ENCODE results near the gene KCNH5. TPM values are rescaled to one million over a fixed set of nuclear protein-coding genes. Genes with fewer than 3 reads are reported as not detected.

The KCNH5 gene
- total and polyA plus RNA-seq, 9 of the 15 experiments (the other 6 are each of a cell fraction or from before 2014, with no cell fraction given) = 1.1 to 2.4 (median 1.4) TPM

- WGBS (ENCODE audit: insufficient coverage, low coverage, missing lambda C conversion rate) = 0% methylated on average over 2 of the region's 2 CpGs
Observed at GRCh38 chr14:62734831-62735230, 310.4 kb downstream of the KCNH5 start.

More at GRCh38 chr14:62734831-62735230, 310.4 kb downstream of the KCNH5 start:
- H3K4me3 ChIP-seq = no peak overlapping the region
- no peak overlapping the region for H3K4me2 ChIP-seq (ENCODE audit: insufficient read depth, low read length)
- in situ Hi-C loops (cut with MboI) = no loop called here
- H3K9me1 ChIP-seq (ENCODE audit: control insufficient read depth, insufficient read depth, low read length) = no peaks in the 10 kb centered on the region
- TF ChIP-seq ZNF354B (CRISPR knock-in tag; IDR thresholded peaks at IDR 0.05) (no peak), ID3 (CRISPR knock-in tag; IDR thresholded peaks at IDR 0.05) (no peak), ID3 (tag; IDR thresholded peaks at IDR 0.05) (no peak), HNRNPLL (IDR thresholded peaks at IDR 0.05; ENCODE audit: low read depth, low read length, poor library complexity, severe bottlenecking) (no peak), FOXJ2 (tag; IDR thresholded peaks at IDR 0.05) (no peak), E2F4 (CRISPR knock-in tag; IDR thresholded peaks at IDR 0.05; ENCODE audit: low read depth) (no peak), KAT2B (IDR thresholded peaks at IDR 0.05; ENCODE audit: low read depth, low read length) (no peak), CBFA2T3 (IDR thresholded peaks at IDR 0.05) (no peak), ETV1 (tag; conservative IDR thresholded peaks at IDR 0.05; ENCODE audit: low read depth) (no peak), ZNF79 (CRISPR knock-in tag; IDR thresholded peaks at IDR 0.05; ENCODE audit: low read depth) (no peak)
- TF ChIP-seq, protein P1, sequence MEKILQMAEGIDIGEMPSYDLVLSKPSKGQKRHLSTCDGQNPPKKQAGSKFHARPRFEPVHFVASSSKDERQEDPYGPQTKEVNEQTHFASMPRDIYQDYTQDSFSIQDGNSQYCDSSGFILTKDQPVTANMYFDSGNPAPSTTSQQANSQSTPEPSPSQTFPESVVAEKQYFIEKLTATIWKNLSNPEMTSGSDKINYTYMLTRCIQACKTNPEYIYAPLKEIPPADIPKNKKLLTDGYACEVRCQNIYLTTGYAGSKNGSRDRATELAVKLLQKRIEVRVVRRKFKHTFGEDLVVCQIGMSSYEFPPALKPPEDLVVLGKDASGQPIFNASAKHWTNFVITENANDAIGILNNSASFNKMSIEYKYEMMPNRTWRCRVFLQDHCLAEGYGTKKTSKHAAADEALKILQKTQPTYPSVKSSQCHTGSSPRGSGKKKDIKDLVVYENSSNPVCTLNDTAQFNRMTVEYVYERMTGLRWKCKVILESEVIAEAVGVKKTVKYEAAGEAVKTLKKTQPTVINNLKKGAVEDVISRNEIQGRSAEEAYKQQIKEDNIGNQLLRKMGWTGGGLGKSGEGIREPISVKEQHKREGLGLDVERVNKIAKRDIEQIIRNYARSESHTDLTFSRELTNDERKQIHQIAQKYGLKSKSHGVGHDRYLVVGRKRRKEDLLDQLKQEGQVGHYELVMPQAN (IDR thresholded peaks at IDR 0.05; ENCODE audit: borderline replicate concordance) = no peak
- no peaks in the 10 kb centered on the region for H3K27me3 ChIP-seq (ENCODE audit: control insufficient read depth in 2 of 2, insufficient read depth in 2 of 2, low read length in 2 of 2)
- FAIRE-seq = no peak
- H3K9me3 ChIP-seq (replicated peaks; ENCODE audit: control insufficient read depth, insufficient read depth, low read depth, low read length) = no peaks in the 10 kb centered on the region
- POLR2A ChIA-PET = interaction anchor here (0.5 kb wide), 1 partner anchor 529 kb away, joined by 3 read pairs; no protein-coding TSS in a partner anchor
- intact Hi-C loops (cut with micrococcal nuclease) = no loop called here
- no TSS peak for BruUV-seq (replicated peaks)
- no peaks in the 10 kb centered on the region for H3K4me1 ChIP-seq (replicated peaks in 1 of 2; ENCODE audit: control insufficient read depth in 2 of 2, insufficient read depth in 2 of 2, low read length in 2 of 2)
- no peak overlapping the region for H2AFZ ChIP-seq (ENCODE audit: low read depth, low read length)
- no peak for DNase-seq (ENCODE audit: extremely low read depth in 1 of 4, low spot score in 3 of 4)
- no peaks in the 10 kb centered on the region for H4K20me1 ChIP-seq (replicated peaks; ENCODE audit: control insufficient read depth, insufficient read depth, low read length)
- no peaks in the 10 kb centered on the region for H3K79me2 ChIP-seq (ENCODE audit: control insufficient read depth, insufficient read depth, low read length)
- ATAC-seq = no peak
- no peak overlapping the region for H3K27ac ChIP-seq (ENCODE audit: extremely low read depth, low read depth, low read length)
- CTCF ChIA-PET (ENCODE audit: low intra/inter-chr PET ratio) = no interaction called here
- H3K9ac ChIP-seq (ENCODE audit: insufficient read depth in 1 of 2, low read depth in 2 of 2, low read length in 2 of 2) = no peak overlapping the region
- no peaks in the 10 kb centered on the region for H3K36me3 ChIP-seq (ENCODE audit: control insufficient read depth, insufficient read depth, low read length)
